ENCODE data around the gene EXOC3L1.

EXOC3L1 gene

DNA sequence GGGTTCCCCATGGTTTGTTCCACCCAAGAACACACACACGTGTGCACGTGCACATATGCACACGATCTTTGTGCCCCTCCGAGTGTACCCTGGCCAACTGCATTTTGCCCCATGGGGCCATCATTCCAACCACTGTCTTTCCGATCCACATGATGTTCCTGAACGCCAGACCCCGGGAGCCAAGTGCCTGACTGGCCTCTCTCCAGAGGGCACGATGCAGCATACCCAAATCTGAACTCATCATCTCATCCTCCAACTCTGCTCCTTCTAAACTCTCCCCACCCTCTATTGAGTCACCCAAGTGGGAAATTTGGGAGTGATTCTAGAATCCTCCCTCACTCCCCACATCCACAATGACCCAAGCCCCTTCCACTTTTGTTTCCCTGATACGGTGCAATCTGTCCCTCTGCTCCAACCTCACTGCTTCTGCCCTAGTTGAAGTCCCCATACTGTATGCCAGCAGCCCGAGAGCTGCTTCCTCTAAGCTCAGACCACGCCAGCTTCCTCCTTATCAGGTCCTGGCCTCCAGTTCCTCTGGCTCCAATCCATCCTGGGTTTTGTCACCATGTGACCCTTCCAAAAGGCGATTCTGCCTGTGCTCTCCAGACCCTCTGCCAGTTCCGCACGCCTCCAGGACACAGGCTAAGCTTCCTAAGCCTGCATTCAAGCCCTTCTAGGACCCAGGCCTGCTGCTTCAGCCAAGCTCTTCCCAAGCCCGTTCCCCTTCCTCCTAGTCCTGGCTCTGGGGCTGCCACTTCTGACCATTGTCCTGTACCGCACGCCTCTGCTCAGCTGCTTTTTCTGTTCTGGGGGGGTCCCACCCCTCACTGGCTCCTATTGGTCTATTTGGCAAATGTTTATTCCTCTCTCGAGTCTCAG, 26.9 kb upstream of the EXOC3L1 start:
- no peak for DNase-seq

DNA sequence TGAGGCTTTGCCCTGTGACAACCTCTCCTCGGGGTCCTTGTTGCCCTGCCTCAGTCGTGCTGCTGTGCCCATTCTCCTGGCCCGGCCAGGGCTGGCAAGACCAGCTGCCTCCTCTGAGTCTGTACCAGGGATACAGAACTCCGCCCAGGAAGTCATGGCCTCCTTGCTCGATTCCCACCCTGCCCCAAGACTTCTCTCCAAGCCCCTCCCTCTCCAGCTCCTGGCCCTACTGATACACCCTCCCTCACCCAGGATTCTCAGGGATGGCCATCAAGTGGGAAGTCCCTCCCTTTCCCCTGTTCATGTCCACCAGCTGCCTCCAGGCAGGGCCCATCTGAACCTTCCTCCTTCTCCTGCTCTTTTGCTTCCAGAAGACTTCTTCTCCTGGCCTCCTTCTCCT, 25.8 kb upstream of the EXOC3L1 start:
- DNase-seq: no peak

GRCh38 chr16:67213197-67214019, 23.5 kb upstream of the EXOC3L1 start:
- no peak for DNase-seq

DNA sequence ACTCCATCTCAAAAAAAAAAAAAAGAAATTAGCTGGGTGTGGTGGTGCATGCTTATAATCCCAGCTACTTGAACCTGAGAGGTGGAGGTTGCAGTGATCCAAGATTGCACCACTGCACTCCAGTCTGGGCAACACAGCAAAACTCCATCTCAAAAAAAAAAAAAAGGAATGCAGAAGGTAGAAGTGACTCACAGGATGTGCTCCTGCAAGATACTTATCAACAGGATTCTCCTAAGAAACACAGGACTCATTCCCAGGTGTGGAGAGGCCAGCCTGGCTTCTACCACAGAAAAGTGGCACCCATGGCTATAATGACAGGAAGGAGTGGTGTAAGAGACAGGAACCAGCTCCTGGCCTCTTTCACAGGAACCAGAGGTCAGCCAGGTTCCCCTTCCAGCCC, 22.8 kb upstream of the EXOC3L1 start:
- no peak for DNase-seq

- no peak for DNase-seq
These were observed 21.7 kb upstream of the EXOC3L1 start for GRCh38 chr16:67211674-67212073.

DNA sequence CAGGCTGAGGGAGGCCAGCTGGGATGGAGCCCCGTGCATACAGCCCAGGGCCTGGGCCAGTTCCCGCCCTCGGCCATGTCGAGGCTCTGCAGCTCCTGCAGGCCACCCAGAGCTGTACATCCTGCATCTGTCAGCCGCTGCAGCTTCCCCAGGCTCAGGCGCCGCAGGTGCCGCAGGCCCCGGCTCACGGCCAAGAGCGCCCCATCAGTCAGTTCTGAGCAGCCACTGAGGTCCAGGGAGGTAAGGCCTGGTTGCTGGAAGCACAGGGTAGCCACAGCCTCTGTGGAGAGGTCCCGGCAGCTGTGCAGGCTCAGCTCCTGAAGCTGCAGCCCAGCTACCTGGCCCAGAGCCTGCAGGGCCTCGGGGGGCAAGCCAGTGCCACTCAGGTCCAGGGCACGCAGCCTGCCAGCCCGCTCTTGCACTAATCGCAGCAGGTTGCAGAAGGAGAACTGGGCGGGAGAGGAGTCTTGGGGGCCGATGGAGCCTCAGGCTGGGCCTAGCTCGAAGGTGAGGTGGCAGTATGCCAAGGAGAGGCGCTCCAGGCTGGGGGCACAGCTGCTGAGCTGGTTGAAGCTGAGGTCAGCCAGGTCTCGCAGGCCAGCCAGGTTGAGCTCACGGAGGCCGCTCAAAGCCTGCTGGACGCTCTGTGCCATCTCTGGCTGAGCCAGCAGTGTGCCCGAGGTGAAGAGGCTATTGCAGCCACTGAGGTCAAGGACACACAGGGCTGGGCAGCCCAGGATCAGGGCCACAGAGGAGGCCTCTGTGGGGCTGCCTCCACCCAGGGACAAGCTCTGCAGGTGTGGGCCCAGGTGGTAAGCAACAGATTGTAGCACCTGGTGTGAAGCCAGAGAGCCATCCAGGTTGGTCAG, 20.4 kb upstream of the EXOC3L1 start:
- DNase-seq: no peak

DNA sequence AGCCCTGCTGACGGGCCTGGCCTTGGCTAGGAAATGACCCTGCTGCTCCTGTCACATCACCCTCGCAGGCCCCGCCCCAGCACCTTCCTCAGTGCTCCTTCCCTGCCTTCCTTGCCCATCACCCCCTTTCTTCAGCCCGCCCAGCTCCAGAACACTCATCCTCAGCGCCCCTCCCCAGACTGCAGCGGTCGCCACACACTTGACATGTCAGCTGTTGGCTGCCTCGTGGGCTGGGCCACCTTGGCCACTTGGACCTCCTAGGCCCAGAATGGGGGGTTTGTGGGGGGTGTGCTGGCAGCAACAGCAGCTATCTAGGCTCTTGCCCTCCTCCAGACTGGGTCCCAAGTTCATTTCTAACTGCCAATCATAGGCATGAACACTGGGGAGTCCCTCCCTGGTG, 19.6 kb upstream of the EXOC3L1 start:
- DNase-seq: no peak

DNA sequence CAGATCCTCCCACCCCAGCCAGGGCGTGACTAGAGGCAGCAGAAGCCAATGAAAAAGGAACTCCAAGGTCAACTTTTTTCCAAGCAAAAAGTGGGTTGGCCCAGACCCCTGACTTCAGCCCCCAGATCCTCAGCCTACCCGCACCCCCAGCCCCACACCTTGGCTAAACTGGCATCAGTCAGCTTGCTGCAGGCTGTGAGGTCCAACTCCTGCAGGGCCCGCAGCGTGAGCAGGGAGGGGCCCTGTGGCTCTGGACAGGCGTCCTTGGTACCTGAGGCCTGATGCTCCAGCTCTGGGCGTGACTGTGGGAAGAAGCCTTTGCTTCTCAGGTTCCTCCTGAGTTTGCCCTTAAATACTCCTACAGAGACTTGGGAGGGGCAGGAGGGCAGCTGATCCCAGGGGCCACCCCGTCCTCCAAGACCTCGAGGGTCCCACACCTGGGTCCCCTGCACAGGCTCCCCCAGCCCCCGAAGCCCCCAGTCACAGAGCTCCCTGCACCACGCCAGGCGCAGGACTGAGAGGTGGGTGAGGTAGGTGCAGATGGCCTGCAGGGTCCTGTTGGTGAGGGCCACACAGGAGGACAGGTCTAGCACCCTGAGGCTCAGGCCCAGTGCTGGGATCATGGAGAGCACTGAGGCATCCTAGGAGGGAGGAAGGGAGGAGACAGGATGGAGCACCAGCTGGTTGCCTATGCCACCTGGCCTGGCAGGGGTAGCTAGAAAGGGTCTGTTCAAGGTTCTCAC, 18.4 kb upstream of the EXOC3L1 start:
- no peak for DNase-seq

GRCh38 chr16:67207249-67208091, 17.5 kb upstream of the EXOC3L1 start:
- DNase-seq: no peak

DNA sequence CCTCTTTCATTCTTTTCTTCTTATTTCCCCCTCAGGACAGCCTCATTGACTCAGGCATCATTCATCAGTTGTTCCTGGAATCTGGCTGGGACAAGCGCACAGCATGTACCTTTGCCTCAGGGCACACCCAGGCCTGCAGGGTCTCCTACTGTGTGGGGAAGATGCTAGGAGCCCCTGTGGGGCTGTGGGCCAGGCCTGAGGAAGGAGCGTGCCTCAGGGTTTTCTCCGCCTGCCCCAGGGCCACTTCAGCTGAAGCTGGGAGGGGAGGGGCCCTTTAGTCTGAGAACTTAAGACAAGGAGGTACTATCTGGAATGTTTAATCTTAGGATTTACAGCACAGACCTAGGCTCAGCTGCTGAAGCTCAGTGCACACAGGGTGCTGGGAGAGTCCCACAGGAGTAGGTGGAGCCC, 16.9 kb upstream of the EXOC3L1 start:
- DNase-seq: no peak

- no peak for DNase-seq
These were observed 16.3 kb upstream of the EXOC3L1 start for GRCh38 chr16:67206129-67206837.

GRCh38 chr16:67204076-67204475, 14.1 kb upstream of the EXOC3L1 start:
- no peak for DNase-seq

DNA sequence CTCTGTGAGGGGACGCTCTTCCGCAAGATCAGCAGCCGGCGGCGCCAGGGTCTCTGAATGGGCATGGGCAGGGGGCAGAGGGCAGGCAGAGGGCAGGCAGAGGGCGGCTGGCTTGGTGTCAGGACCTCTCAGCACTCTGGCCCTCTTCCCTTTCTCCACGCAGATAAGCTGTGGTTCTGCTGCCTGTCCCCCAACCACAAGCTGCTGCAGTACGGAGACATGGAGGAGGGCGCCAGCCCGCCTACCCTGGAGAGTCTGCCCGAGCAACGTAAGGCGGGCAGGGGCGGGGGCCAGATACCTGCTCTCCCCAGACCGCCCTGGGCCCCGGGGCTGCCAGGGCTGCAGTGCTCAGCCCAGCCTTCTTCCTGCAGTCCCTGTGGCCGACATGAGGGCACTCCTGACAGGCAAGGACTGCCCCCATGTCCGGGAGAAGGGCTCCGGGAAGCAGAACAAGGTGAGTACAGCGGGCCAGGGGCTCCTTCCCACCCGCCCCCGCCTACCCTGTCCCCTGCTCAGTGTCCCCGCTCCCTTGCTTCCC, 13.1 kb upstream of the EXOC3L1 start:
- DNase-seq: no peak

GRCh38 chr16:67202426-67202825, 12.5 kb upstream of the EXOC3L1 start:
- DNase-seq: no peak

DNA sequence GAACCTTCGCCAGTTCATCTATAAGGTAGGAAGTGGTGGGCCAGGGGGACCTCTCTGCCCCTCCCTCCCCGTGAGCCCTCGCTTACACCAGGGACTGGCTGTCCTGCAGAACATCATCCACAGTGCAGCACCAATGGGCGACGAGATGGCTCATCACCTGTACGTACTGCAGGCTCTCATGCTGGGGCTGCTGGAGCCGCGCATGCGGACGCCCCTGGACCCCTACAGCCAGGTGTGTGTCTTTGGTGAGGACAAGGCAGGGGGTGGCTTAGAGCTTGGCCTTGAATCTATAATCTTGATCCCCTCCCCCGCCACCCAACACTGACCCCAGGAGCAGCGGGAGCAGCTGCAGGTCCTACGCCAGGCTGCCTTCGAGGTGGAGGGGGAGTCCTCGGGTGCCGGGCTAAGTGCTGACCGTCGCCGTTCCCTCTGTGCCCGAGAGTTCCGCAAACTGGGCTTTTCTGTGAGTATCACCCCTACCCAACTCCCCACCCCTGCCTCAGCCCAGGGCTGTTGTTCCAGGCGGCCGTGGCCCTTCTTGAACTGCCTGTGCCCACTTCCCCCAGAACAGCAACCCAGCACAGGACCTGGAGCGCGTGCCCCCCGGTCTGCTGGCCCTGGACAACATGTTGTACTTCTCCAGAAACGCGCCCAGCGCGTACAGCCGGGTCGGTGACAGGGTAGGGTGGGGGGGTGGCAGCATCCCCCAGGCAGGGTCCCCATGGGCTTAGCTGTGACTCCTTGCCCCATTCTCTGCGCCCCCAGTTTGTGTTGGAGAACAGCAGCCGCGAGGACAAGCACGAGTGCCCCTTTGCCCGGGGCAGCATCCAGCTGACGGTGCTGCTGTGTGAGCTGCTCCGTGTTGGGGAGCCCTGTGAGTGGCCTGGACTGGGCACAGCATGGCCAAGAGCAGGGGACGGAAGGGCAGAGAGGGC, 11.7 kb upstream of the EXOC3L1 start:
- no peak for DNase-seq

DNA sequence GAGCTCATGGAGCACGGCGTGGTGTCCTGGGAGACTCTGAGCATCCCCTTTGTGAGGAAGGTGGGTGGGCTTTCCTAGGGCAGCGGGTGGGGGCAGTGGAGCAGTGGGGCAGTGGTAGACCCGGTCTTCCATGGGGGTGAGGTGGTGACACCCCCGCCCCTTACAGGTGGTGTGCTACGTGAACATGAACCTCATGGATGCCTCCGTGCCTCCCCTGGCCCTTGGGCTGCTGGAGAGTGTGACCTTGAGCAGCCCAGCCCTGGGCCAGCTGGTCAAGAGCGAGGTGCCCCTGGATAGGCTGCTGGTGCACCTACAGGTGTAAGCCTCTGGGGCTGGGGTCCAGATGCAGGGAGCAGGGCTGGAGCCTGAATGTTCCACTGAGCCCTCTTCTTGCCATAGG, 10.6 kb upstream of the EXOC3L1 start:
- DNase-seq: no peak

- no peak for DNase-seq
These were observed 9.9 kb upstream of the EXOC3L1 start for GRCh38 chr16:67199808-67200198.

- DNase-seq: no peak
These were observed 9.3 kb upstream of the EXOC3L1 start, which contains the start of gene ELMO3 for GRCh38 chr16:67199011-67199807. ELMO3 (plus strand) TSS chr16:67199131; CDS start chr16:67199327, 196 bp downstream.

Measured in CD4-positive, alpha-beta T cell treated with Interleukin-17A for 1 hour (primary cell).